HEK293 (cell line): ENCODE results near the gene VEZF1.

ENCODE experiments used
- CTCF ChIA-PET: fragments of 350-600 bp; formaldehyde crosslinking; extraction: SDS; loops from one replicate; lab custom pipeline; 2021; ENCODE audit warnings: antibody characterized with exemption; lab: Yijun Ruan, JAX
- POLR2A ChIA-PET: fragments of 300-600 bp; formaldehyde crosslinking; extraction: SDS; loops from one replicate; lab custom pipeline; 2020; ENCODE audit warnings: antibody characterized with exemption, inconsistent platforms; lab: Yijun Ruan, JAX
- H3K27ac ChIP-seq: fragments of 200-500 bp; sonication (Bioruptor generic); 2 replicates; pipeline ENCODE4 v1.5.1; 2014; ENCODE audit warnings: low read depth, low read length, control low read depth, inconsistent platforms; ENCODE audit errors: extremely low read depth
- H3K36me3 ChIP-seq, 2 experiments: fragments of 200-500 bp in 1 of 2; sonication (Bioruptor generic) in 1 of 2; 1 replicate in 1 of 2; 2 replicates in 1 of 2; pipeline ENCODE4 v1.5.1; 2014 to 2017; ENCODE audit warnings: inconsistent platforms in 2 of 2, low read length in 2 of 2; ENCODE audit not compliant: control insufficient read depth in 2 of 2, insufficient read depth in 1 of 2
- H3K4me1 ChIP-seq: fragments of 200-500 bp; sonication (Bioruptor generic); 2 replicates; pipeline ENCODE4 v1.5.1; 2014; ENCODE audit warnings: mild to moderate bottlenecking, low read length, inconsistent platforms; ENCODE audit not compliant: control insufficient read depth, insufficient read depth
- H3K4me3 ChIP-seq: 2 replicates; pipeline ENCODE4 v1.5.1; 2011; ENCODE audit warnings: low read depth, mild to moderate bottlenecking, control low read depth, low read length, moderate library complexity
- H3K9me3 ChIP-seq: fragments of 200-500 bp; sonication (Bioruptor generic); 2 replicates; pipeline ENCODE4 v1.5.1; 2014; ENCODE audit warnings: low read depth, low read length, inconsistent platforms; ENCODE audit not compliant: control insufficient read depth, insufficient read depth
- ATF2 ChIP-seq: fragments of 450-650 bp; formaldehyde crosslinking; IDR thresholded peaks from 2 replicates; pipeline ENCODE4 v1.5.1; 2016; ENCODE audit warnings: missing biosample characterization, missing genetic modification characterization, low read depth
- FEZF1 ChIP-seq: fragments of 450-650 bp; formaldehyde crosslinking; IDR thresholded peaks from 2 replicates; pipeline ENCODE4 v1.5.1; 2016; ENCODE audit warnings: missing biosample characterization, missing genetic modification characterization
- GLI2 ChIP-seq: fragments of 450-650 bp; formaldehyde crosslinking; IDR thresholded peaks from 2 replicates; pipeline ENCODE4; 2017; ENCODE audit warnings: missing biosample characterization, missing genetic modification characterization, low read depth, borderline replicate concordance
- GLIS1 ChIP-seq: fragments of 450-650 bp; formaldehyde crosslinking; IDR thresholded peaks from 2 replicates; pipeline ENCODE4 v1.5.1; 2016; ENCODE audit warnings: missing biosample characterization, missing genetic modification characterization
- GLIS2 ChIP-seq: fragments of 450-650 bp; formaldehyde crosslinking; IDR thresholded peaks from 2 replicates; pipeline ENCODE4 v1.5.1; 2016; ENCODE audit warnings: missing biosample characterization, missing genetic modification characterization
- KLF1 ChIP-seq: fragments of 450-650 bp; formaldehyde crosslinking; IDR thresholded peaks from 2 replicates; pipeline ENCODE4 v1.5.1; 2016; ENCODE audit warnings: missing biosample characterization, missing genetic modification characterization
- KLF8 ChIP-seq: fragments of 450-650 bp; formaldehyde crosslinking; IDR thresholded peaks from 2 replicates; pipeline ENCODE4 v1.5.1; 2016; ENCODE audit warnings: missing biosample characterization, missing genetic modification characterization
- SCRT2 ChIP-seq: fragments of 450-650 bp; formaldehyde crosslinking; IDR thresholded peaks from 2 replicates; pipeline ENCODE4 v1.5.1; 2016; ENCODE audit warnings: missing biosample characterization, missing genetic modification characterization
- SP2 ChIP-seq: fragments of 450-650 bp; formaldehyde crosslinking; IDR thresholded peaks from 2 replicates; pipeline ENCODE4 v1.5.1; 2016; ENCODE audit warnings: missing biosample characterization, missing genetic modification characterization
- ZNF221 ChIP-seq: fragments of 450-650 bp; formaldehyde crosslinking; IDR thresholded peaks from 2 replicates; pipeline ENCODE4 v1.5.1; 2017; ENCODE audit warnings: missing biosample characterization, missing genetic modification characterization, borderline replicate concordance
- ZNF280C ChIP-seq: fragments of 450-650 bp; formaldehyde crosslinking; IDR thresholded peaks from 2 replicates; pipeline ENCODE4 v1.5.1; 2016; ENCODE audit warnings: missing biosample characterization, missing genetic modification characterization
- ZNF335 ChIP-seq: fragments of 450-650 bp; formaldehyde crosslinking; conservative IDR thresholded peaks from 2 replicates; pipeline ENCODE4 v1.5.1; 2016; ENCODE audit warnings: missing biosample characterization, missing genetic modification characterization
- ZNF354C ChIP-seq: fragments of 450-650 bp; formaldehyde crosslinking; IDR thresholded peaks from 2 replicates; pipeline ENCODE4 v1.5.1; 2016; ENCODE audit warnings: missing biosample characterization, missing genetic modification characterization, low read depth, borderline replicate concordance
- ZNF416 ChIP-seq: fragments of 450-650 bp; formaldehyde crosslinking; IDR thresholded peaks from 2 replicates; pipeline ENCODE4 v1.5.1; 2016; ENCODE audit warnings: missing biosample characterization, missing genetic modification characterization
- ZNF433 ChIP-seq: fragments of 450-650 bp; formaldehyde crosslinking; IDR thresholded peaks from 2 replicates; pipeline ENCODE4 v1.5.1; 2016; ENCODE audit warnings: missing biosample characterization, missing genetic modification characterization, low read depth
- ZNF544 ChIP-seq: fragments of 450-650 bp; formaldehyde crosslinking; IDR thresholded peaks from 2 replicates; pipeline ENCODE4 v1.5.0; 2017; ENCODE audit warnings: missing biosample characterization, missing genetic modification characterization
- ZNF747 ChIP-seq: fragments of 450-650 bp; formaldehyde crosslinking; IDR thresholded peaks from 2 replicates; pipeline ENCODE4 v1.5.1; 2016; ENCODE audit warnings: missing biosample characterization, missing genetic modification characterization
- ZNF791 ChIP-seq: fragments of 450-650 bp; formaldehyde crosslinking; IDR thresholded peaks from 2 replicates; pipeline ENCODE4 v1.5.1; 2016; ENCODE audit warnings: missing biosample characterization, missing genetic modification characterization
- ZSCAN30 ChIP-seq: fragments of 450-650 bp; IDR thresholded peaks from 2 replicates; pipeline ENCODE4 v1.5.1; 2018; ENCODE audit warnings: missing biosample characterization, mild to moderate bottlenecking, missing genetic modification characterization, moderate library complexity
- TF ChIP-seq, protein P1 (sequence below): fragments of 450-650 bp; formaldehyde crosslinking; IDR thresholded peaks from 2 replicates; pipeline ENCODE4 v1.5.1; 2017; ENCODE audit warnings: missing biosample characterization, missing genetic modification characterization
- TF ChIP-seq, protein P2 (sequence below): fragments of 450-650 bp; formaldehyde crosslinking; IDR thresholded peaks from 2 replicates; pipeline ENCODE4 v1.5.1; 2016; ENCODE audit warnings: missing biosample characterization, missing genetic modification characterization
- TF ChIP-seq, protein P3 (sequence below): fragments of 450-650 bp; formaldehyde crosslinking; IDR thresholded peaks from 2 replicates; pipeline ENCODE4 v1.5.1; 2016; ENCODE audit warnings: missing biosample characterization, missing genetic modification characterization
- TF ChIP-seq, protein P4 (sequence below): fragments of 450-650 bp; formaldehyde crosslinking; conservative IDR thresholded peaks from 2 replicates; pipeline ENCODE4 v1.5.1; 2016; ENCODE audit warnings: low read depth, missing biosample characterization, missing genetic modification characterization

The VEZF1 gene

DNA sequence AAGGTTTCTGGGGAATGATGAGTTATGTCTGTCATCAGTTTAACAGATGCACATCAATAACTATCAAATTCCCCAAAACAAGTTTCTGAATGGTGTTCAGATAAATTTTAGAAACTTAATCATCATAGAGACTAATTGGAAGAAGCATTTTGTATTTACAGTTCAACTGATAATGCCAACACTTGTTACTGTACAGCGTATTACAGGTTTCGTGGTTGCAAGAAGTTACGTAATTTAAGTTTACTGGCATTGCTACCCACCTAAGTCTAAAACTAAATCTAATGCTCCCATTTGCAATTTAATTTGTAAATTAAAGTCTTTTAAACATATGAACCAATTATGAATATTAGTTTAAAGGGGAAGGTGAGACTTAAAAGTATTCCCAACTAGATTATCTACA lies 16.0 kb upstream of the VEZF1 start:
- no peaks in the 10 kb centered on the region for H3K9me3 ChIP-seq
- ChIA-PET CTCF (interaction anchor here (0.6 to 0.7 kb wide), 2 partner anchors 18 to 80 kb away, joined by 3 read pairs; no protein-coding TSS in a partner anchor), POLR2A (interaction anchor here (1.4 kb wide), 1 partner anchor 79 kb away, joined by 5 read pairs; the partner anchor contains the start of gene DYNLL2)
- TF ChIP-seq SCRT2 (tag by site-specific recombination) (peak; percentile 78), ZSCAN30 (tag by site-specific recombination) (no peak), GLI2 (0 out of 2 replicates have a peak, but pooled peaks have one; percentile 13), GLIS1 (no peak), KLF8 (tag by site-specific recombination) (no peak)
- TF ChIP-seq, protein P1, sequence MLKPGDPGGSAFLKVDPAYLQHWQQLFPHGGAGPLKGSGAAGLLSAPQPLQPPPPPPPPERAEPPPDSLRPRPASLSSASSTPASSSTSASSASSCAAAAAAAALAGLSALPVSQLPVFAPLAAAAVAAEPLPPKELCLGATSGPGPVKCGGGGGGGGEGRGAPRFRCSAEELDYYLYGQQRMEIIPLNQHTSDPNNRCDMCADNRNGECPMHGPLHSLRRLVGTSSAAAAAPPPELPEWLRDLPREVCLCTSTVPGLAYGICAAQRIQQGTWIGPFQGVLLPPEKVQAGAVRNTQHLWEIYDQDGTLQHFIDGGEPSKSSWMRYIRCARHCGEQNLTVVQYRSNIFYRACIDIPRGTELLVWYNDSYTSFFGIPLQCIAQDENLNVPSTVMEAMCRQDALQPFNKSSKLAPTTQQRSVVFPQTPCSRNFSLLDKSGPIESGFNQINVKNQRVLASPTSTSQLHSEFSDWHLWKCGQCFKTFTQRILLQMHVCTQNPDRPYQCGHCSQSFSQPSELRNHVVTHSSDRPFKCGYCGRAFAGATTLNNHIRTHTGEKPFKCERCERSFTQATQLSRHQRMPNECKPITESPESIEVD (tag by site-specific recombination), result peak; percentile 50; the same call in 1 of the 2 replicates
- H3K27ac ChIP-seq, result no peak overlapping the region
- peaks cover 22% of the 10 kb centered on the region for H3K4me1 ChIP-seq
- H3K36me3 ChIP-seq, result peaks cover 57 to 71% of the 10 kb centered on the region in 2 experiments
- no peak overlapping the region for H3K4me3 ChIP-seq

DNA sequence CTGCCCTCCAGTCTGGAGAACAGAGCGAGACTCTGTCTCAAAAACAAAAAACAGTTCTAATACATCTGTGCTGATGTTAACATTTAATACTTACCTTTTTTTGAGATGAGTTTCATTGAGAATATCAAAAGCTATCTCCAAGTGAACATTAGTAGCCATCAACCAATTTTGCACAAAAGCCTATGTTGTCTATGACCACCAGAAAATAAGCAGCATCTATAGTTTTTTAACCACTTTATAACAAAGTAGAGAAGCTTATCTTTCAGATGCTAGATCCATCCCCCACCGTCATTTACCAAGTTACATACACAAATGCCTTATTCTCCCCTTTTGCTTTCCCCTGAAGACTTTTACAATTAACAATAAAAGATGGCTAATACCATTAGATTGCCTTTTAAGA lies 14.9 kb upstream of the VEZF1 start:
- Histone ChIP-seq H3K9me3 (no peaks in the 10 kb centered on the region), H3K4me1 (peaks cover 22% of the 10 kb centered on the region), H3K27ac (0 out of 2 replicates have a peak overlapping the region, but pooled peaks have one; percentile 24), H3K36me3 (peaks cover 60 to 82% of the 10 kb centered on the region in 2 experiments), H3K4me3 (no peak overlapping the region)
- CTCF ChIA-PET, result interaction anchor here (0.8 to 15.7 kb wide), 5 partner anchors 9 to 325 kb away, joined by 3 to 434 read pairs (median 5); partner anchors contain the start of gene MRPS23
- POLR2A ChIA-PET, result interaction anchor here (1.4 kb wide), 1 partner anchor 80 kb away, joined by 5 read pairs; the partner anchor contains the start of gene DYNLL2
- TF ChIP-seq KLF1 (tag by site-specific recombination) (no peak), ZNF747 (no peak), ZNF791 (tag by site-specific recombination) (no peak), ZNF335 (tag by site-specific recombination) (no peak), ZNF416 (tag by site-specific recombination) (no peak), ZNF544 (tag by site-specific recombination) (no peak), ZNF354C (tag by site-specific recombination) (no peak), FEZF1 (no peak), ZNF433 (tag by site-specific recombination) (no peak), SP2 (tag by site-specific recombination) (no peak), GLIS2 (no peak), ZNF280C (tag by site-specific recombination) (no peak), ZNF221 (tag by site-specific recombination) (no peak), ATF2 (tag by site-specific recombination) (no peak)
- TF ChIP-seq, protein P2, sequence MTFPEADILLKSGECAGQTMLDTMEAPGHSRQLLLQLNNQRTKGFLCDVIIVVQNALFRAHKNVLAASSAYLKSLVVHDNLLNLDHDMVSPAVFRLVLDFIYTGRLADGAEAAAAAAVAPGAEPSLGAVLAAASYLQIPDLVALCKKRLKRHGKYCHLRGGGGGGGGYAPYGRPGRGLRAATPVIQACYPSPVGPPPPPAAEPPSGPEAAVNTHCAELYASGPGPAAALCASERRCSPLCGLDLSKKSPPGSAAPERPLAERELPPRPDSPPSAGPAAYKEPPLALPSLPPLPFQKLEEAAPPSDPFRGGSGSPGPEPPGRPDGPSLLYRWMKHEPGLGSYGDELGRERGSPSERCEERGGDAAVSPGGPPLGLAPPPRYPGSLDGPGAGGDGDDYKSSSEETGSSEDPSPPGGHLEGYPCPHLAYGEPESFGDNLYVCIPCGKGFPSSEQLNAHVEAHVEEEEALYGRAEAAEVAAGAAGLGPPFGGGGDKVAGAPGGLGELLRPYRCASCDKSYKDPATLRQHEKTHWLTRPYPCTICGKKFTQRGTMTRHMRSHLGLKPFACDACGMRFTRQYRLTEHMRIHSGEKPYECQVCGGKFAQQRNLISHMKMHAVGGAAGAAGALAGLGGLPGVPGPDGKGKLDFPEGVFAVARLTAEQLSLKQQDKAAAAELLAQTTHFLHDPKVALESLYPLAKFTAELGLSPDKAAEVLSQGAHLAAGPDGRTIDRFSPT (tag by site-specific recombination), result no peak
- TF ChIP-seq, protein P3, sequence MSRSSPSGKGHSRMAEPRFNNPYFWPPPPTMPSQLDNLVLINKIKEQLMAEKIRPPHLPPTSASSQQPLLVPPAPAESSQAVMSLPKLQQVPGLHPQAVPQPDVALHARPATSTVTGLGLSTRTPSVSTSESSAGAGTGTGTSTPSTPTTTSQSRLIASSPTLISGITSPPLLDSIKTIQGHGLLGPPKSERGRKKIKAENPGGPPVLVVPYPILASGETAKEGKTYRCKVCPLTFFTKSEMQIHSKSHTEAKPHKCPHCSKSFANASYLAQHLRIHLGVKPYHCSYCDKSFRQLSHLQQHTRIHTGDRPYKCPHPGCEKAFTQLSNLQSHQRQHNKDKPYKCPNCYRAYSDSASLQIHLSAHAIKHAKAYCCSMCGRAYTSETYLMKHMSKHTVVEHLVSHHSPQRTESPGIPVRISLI, result no peak
- TF ChIP-seq, protein P4, sequence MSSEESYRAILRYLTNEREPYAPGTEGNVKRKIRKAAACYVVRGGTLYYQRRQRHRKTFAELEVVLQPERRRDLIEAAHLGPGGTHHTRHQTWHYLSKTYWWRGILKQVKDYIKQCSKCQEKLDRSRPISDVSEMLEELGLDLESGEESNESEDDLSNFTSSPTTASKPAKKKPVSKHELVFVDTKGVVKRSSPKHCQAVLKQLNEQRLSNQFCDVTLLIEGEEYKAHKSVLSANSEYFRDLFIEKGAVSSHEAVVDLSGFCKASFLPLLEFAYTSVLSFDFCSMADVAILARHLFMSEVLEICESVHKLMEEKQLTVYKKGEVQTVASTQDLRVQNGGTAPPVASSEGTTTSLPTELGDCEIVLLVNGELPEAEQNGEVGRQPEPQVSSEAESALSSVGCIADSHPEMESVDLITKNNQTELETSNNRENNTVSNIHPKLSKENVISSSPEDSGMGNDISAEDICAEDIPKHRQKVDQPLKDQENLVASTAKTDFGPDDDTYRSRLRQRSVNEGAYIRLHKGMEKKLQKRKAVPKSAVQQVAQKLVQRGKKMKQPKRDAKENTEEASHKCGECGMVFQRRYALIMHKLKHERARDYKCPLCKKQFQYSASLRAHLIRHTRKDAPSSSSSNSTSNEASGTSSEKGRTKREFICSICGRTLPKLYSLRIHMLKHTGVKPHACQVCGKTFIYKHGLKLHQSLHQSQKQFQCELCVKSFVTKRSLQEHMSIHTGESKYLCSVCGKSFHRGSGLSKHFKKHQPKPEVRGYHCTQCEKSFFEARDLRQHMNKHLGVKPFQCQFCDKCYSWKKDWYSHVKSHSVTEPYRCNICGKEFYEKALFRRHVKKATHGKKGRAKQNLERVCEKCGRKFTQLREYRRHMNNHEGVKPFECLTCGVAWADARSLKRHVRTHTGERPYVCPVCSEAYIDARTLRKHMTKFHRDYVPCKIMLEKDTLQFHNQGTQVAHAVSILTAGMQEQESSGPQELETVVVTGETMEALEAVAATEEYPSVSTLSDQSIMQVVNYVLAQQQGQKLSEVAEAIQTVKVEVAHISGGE (tag by site-specific recombination), result no peak
